ENCODE measurements around the gene CILP2.
A peak's percentile ranks its signal among the peaks of the same experiment; 100 is the strongest.

Gene CILP2

DNA sequence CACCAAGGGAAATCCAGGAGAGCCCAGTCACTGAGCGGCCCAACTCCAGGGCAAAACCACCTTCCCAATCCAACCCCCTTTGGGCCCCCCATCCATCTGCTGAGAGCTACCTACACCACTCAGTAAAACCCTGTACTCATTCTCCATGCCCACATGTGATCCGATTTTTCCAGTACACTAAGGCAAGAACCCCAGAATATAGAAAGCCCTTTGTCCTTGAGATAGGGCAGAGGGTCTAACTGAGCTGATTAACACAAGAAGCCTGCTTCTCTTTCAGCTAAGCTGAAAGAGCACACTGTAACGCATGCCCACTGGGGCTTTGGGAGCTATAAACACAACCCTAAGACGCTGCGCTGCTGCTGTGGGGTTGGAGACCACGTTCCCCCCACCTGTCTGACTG lies 44.4 kb downstream of the CILP2 start:
- intact Hi-C loops (cut with DNase I), result no loop called here
- DNase-seq, result no peak

- intact Hi-C loops (cut with DNase I), result no loop called here
- DNase-seq, result no peak
Observed at GRCh38 chr19:19584356-19584755, 46.3 kb downstream of the CILP2 start.

- intact Hi-C loops (cut with DNase I), result no loop called here
- DNase-seq, result peak in 29 of 42 donors; percentile 11 to 60 (median 23)
Observed at GRCh38 chr19:19587771-19588170, 49.7 kb downstream of the CILP2 start.

- no peak for DNase-seq
- intact Hi-C loops (cut with DNase I), result no loop called here
Observed at GRCh38 chr19:19588546-19588945, 50.5 kb downstream of the CILP2 start.

- intact Hi-C loops (cut with DNase I), result no loop called here
- peak in 5 of 42 donors; percentile 6 to 59 (median 14) for DNase-seq
Observed at GRCh38 chr19:19591133-19591825, 53.2 kb downstream of the CILP2 start.

- DNase-seq, result no peak
- intact Hi-C loops (cut with DNase I), result no loop called here
Observed at GRCh38 chr19:19592690-19593089, 54.6 kb downstream of the CILP2 start.

GRCh38 chr19:19594381-19594780 lies 56.3 kb downstream of the CILP2 start:
- peak in 3 of 42 donors; percentile 39 to 53 (median 45) for DNase-seq
- intact Hi-C loops (cut with DNase I), result no loop called here

GRCh38 chr19:19595171-19595701 lies 57.2 kb downstream of the CILP2 start:
- intact Hi-C loops (cut with DNase I), result no loop called here
- no peak for DNase-seq

Measured in head of caudate nucleus (tissue), 42 donors.